ENCODE data around the gene FAM72A.
A peak's percentile ranks its signal among the peaks of the same experiment; 100 is the strongest.
"Not testable (repeated sequence)": the region's sequence is repeated elsewhere in the genome, so short reads cannot be mapped to it uniquely, and the experiment has no call there.

Gene FAM72A

DNA sequence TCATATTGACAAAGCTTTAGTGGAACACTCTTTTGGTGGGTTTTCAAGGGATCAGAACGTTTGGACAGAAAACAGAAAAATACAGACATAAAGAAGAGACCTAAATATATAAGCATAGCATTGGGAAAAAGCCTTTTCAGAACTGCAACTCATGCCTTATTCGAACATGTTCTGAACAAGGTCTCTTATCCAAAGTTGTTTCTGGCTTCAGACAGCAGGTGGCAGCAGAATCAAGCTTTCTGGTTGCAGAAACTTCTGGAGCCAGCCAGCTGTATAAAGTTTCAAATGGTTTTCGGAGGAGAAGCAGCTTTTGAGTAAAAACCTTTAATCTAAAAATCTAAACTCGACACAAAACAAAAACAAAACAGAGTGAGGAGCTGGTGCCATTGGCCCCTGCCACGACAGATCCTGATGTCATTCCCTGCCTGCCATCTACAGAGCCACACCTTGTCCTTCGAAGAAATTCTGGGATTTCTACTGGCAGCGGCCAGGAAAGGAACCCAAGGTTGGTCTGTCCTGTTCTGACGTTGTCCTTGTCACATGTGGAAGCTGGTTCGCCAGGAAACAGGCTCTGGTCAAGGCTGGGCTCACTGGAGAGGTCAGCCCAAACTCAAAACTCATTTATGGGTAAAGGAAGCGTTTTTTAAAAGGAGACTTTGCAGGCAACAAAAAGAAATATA lies 35.1 kb downstream of the FAM72A start:
- not testable (repeated sequence) for DNase-seq

DNA sequence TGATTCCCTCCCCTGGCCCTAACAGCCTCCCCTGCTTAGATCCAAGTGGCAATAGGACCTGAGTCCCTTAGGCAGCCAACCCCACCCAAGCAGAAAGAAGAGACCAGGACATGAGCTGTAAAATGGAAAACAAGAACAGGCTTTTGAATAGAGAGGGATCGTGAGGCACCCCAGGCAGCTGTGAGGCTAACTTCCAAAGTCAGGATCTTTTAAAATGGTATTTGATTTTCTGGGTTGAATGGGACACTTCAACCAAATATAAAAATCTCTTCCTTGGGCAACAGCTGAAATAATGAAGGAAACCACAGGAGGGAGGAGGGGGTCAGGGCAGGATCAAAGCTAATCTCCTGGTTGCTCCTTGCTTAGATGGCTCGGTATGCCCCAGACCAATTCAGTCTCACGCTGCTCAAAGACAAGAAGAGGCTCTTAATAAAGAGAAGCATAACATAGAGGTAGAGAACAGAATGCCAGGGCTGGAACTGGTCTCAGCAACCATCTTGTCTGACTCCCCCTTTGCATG lies 56.8 kb downstream of the FAM72A start:
- no peak for DNase-seq

DNA sequence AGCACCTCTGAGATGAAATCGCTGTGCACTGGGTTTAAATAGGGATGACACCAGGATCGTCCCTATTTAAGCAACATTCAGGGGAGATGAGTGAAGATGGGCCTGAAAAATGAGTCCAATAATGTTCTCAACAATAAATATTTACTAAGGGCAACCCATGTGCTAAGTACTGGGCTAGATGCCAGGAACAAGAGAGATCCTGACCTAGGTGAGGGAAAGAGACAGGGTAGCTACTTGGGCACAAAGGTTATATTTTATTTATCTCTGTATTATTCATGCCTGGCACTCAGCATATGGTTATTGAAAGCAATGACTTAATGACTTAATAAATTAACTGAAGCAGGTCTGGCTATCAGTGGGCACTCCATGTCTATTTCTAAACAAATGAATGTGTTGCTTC lies 58.0 kb downstream of the FAM72A start:
- DNase-seq: peak; percentile 73

DNA sequence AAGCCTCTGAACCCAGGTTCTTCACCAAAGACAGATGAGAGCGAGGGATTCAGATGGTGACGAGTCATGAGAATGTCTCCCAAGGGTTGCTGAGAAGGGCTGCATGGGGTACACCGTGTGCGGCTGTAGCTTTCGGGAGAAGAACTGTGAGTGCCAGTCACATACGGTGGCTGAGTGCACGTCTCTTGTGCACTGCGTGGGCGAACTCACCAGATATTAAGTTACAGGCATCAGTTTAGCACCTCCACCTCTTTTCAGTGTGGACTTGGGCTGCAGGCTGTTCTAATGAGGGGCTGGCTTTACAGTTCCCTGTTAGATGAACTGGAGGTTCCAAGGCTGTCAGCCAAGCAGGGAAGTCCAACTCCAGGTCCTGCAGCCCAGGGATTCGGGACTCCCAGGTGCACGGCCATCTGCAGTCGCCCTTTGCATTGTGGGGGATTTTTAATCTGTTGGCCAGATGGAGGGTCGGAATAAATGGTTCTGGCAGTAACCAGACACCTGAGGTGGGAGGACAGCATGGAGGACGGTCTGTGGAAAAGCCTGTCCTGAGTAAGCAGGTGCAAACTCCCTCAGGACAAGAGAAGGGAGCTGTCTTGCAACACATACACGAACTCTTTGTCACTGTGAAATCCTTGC lies 59.0 kb downstream of the FAM72A start:
- DNase-seq: no peak

DNA sequence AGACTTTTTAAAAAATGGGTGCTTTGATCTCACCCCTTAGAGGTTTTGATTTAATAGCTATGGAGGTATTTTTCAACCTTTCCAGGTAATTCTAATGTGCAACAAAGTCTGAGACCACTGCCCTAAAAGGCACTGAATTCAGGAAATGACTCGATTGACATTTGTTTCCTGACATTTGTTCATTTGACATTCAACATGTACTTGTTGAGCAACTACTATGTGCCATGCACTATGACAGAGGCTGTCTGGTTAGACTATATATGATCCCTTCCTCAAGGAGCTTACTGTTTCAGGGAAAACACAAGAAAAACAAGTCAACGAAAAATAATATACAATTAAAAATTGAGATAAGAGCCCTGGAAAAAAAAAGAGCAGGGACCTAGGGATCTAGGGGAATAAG lies 59.9 kb downstream of the FAM72A start:
- no peak for DNase-seq

DNA sequence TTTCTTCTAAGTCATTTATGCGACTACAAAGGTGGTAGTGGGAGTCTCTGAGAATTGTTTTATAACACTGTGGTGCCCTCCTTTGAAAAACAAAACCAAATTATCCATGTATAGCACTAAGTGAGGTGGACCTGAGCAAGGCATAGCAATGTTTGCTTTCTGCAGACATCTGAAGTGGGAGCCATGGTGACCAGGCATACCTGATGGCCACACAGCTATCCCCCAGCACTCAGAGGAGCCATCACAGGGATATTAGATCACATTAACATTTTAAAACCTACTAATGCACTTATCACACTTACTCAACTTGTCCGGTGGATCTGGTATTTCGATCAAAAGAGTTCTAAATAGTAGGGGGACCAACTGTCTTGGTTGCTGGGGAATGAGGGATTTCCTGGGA lies 60.6 kb downstream of the FAM72A start:
- DNase-seq: peak; percentile 67

DNA sequence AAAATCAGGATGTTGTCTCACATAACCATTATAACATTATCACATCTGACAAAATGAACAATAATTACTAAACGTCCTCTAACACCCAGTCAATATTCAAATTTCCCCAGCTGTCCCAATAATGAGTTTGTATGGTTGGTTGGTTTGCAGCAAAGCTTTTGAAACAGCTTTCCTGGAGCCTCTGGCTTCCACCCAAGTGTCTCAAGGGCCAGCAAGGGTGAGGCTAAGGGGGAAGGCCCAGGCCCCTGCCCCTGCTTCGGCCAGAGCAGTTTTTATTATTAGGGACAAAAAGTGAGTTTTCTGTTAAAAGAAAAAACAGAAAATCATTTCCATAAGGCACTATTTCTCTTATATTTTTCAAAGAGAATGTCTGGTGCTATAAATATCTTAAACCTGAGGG lies 66.4 kb downstream of the FAM72A start:
- no peak for DNase-seq

All from DMS53 (cell line).